AG04449 (cell line): ENCODE measurements around the gene PALM2AKAP2.

Experiments
- CTCF ChIA-PET: fragments of 350-600 bp; formaldehyde crosslinking; extraction: SDS; loops from one replicate; lab custom pipeline; 2021; ENCODE audit warnings: antibody characterized with exemption; lab: Yijun Ruan, JAX
- POLR2A ChIA-PET: fragments of 400-600, 350-600 bp; formaldehyde crosslinking; extraction: SDS; loops from one replicate; lab custom pipeline; 2020; ENCODE audit warnings: antibody characterized with exemption, inconsistent platforms; lab: Yijun Ruan, JAX
- DNase-seq: peaks from one replicate; pipeline ENCODE4 v3.0.0-alpha.2; 2010; ENCODE audit warnings: low read depth, low spot score
- H3K4me3 ChIP-seq: 2 replicates; pipeline ENCODE4 v1.5.1; 2011; ENCODE audit warnings: low read depth, mild to moderate bottlenecking, control low read depth, low read length
- CTCF ChIP-seq: IDR thresholded peaks from one replicate; pipeline ENCODE4 v1.5.1; 2011; ENCODE audit warnings: mild to moderate bottlenecking, moderate library complexity, low read length, control low read depth, inconsistent platforms; ENCODE audit not compliant: insufficient read depth; ENCODE audit errors: missing control alignments

Gene PALM2AKAP2

GRCh38 chr9:109775516-109775915 is 4.5 kb upstream of the PALM2AKAP2 start:
- TF ChIP-seq CTCF: no peak
- CTCF ChIA-PET: no interaction called here

GRCh38 chr9:109776391-109776790 is 3.6 kb upstream of the PALM2AKAP2 start:
- no peak for DNase-seq
- CTCF ChIA-PET: interaction anchor here (2.1 kb wide), 1 partner anchor 41 kb away, joined by 8 read pairs; no protein-coding TSS in a partner anchor
- POLR2A ChIA-PET: no interaction called here
- no peak for TF ChIP-seq CTCF
- H3K4me3 ChIP-seq: no peak overlapping the region

More at GRCh38 chr9:109775516-109775915, 4.5 kb upstream of the PALM2AKAP2 start:
- POLR2A ChIA-PET: no interaction called here
- H3K4me3 ChIP-seq: no peak overlapping the region
- DNase-seq: no peak

GRCh38 chr9:109780453-109781033 is 545 bp downstream of the PALM2AKAP2 start:
- ChIA-PET POLR2A (interaction anchor here (1.4 kb wide), 1 partner anchor 37 kb away, joined by 8 read pairs; no protein-coding TSS in a partner anchor), CTCF (interaction anchor here (0.7 to 2.1 kb wide), 4 partner anchors 9 to 38 kb away, joined by 3 to 11 read pairs (median 6); no protein-coding TSS in a partner anchor)
- peak overlapping the region; percentile 88 for H3K4me3 ChIP-seq
- TF ChIP-seq CTCF: no peak
- DNase-seq: no peak

GRCh38 chr9:109781086-109781485 is 1.1 kb downstream of the PALM2AKAP2 start:
- peak overlapping the region; percentile 88 for H3K4me3 ChIP-seq
- TF ChIP-seq CTCF: no peak
- DNase-seq: no peak
- ChIA-PET CTCF (interaction anchor here (0.7 to 2.1 kb wide), 3 partner anchors 9 to 37 kb away, joined by 3 to 11 read pairs (median 3); no protein-coding TSS in a partner anchor), POLR2A (no interaction called here)

- CTCF ChIA-PET: interaction anchor here (1.8 kb wide), 1 partner anchor 35 kb away, joined by 11 read pairs; no protein-coding TSS in a partner anchor
Observed at GRCh38 chr9:109781541-109782197, 1.7 kb downstream of the PALM2AKAP2 start.

More at GRCh38 chr9:109781541-109782197, 1.7 kb downstream of the PALM2AKAP2 start:
- DNase-seq: no peak
- TF ChIP-seq CTCF: no peak
- POLR2A ChIA-PET: interaction anchor here (0.6 kb wide), 1 partner anchor 288 kb away, joined by 3 read pairs; no protein-coding TSS in a partner anchor
- peak overlapping the region; percentile 88 for H3K4me3 ChIP-seq
